Tibial nerve (tissue), 4 donors: ENCODE results near the gene GDPD5. TPM values are rescaled to one million over a fixed set of nuclear protein-coding genes. Genes with fewer than 3 reads are reported as not detected.

Experiments used
- DNase-seq, 2 donors: peaks; one replicate each; pipeline ENCODE4 v3.0.0-alpha.2; 2019; ENCODE audit warnings: low spot score in 2 of 2
- H3K27ac ChIP-seq, 4 donors: fragments of 200-600 bp; sonication (generic) in 3 of 4; one replicate each; pipeline ENCODE4 v1.5.1; 2017 to 2019; ENCODE audit warnings: mild to moderate bottlenecking in 1 of 4
- H3K27me3 ChIP-seq, 2 donors: fragments of 200-600 bp; sonication (generic) in 1 of 2; one replicate each; pipeline versions ENCODE4 v1.5.1 to v1.6.0; 2017 to 2019
- H3K36me3 ChIP-seq, 3 donors: fragments of 200-600 bp; sonication (generic); one replicate each; pipeline ENCODE4 v1.5.1; 2018 to 2019
- H3K4me1 ChIP-seq, 4 donors: fragments of 200-600 bp; sonication (generic) in 3 of 4; one replicate each; pipeline ENCODE4 v1.5.1; 2017 to 2019
- H3K4me3 ChIP-seq, 4 donors: fragments of 200-600 bp; sonication (generic) in 3 of 4; one replicate each; pipeline ENCODE4 v1.5.1; 2017 to 2019; ENCODE audit warnings: mild to moderate bottlenecking in 1 of 4, moderate library complexity in 1 of 4
- H3K9me3 ChIP-seq, 4 donors: fragments of 200-600 bp; sonication (generic) in 3 of 4; one replicate each; pipeline ENCODE4 v1.5.1; 2017 to 2019
- CTCF ChIP-seq, 5 experiments: fragments of 200-600 bp in 3 of 5; fragments of 450-650 bp in 2 of 5; sonication (generic) in 3 of 5; IDR thresholded peaks; one replicate each; pipeline ENCODE4 v1.5.1; 2016 to 2019; ENCODE audit warnings: antibody characterized with exemption in 5 of 5, mild to moderate bottlenecking in 3 of 5, moderate library complexity in 2 of 5
- EP300 ChIP-seq, 2 donors: sonication (generic); formaldehyde crosslinking; IDR thresholded peaks; one replicate each; pipeline ENCODE4 v1.6.1; 2017; ENCODE audit warnings: antibody characterized with exemption in 2 of 2, mild to moderate bottlenecking in 1 of 2
- POLR2A ChIP-seq, 2 donors: fragments of 450-650 bp; IDR thresholded peaks; one replicate each; pipeline ENCODE4 v1.6.1; 2017; ENCODE audit warnings: antibody characterized with exemption in 2 of 2, mild to moderate bottlenecking in 2 of 2, moderate library complexity in 2 of 2
- WGBS, 2 donors: methylation state at CpG; one replicate each; pipeline ENCODE4 v1.1.5; 2018; 5-methylcytosine and 5-hydroxymethylcytosine counted together
- total RNA-seq, 4 donors: library from RNA; depleted of rRNA; stranded (reverse); fragments of >200 nt; gene quantifications; one replicate each; pipeline ENCODE4 v1.1.0, GENCODE V29; 2016

Gene GDPD5
- total RNA-seq, 4 donors from 2014 or later: 92.2 to 122 (median 101) TPM

- DNase-seq: no peak
- H3K4me3 ChIP-seq: no peak overlapping the region
- no peaks in the 10 kb centered on the region for H3K27me3 ChIP-seq
- peaks cover 0 to 63% (median 17%) of the 10 kb centered on the region in 4 donors for H3K4me1 ChIP-seq
- H3K9me3 ChIP-seq: no peaks in the 10 kb centered on the region
- TF ChIP-seq EP300 (IDR thresholded peaks at IDR 0.05): no peak
- no peak for TF ChIP-seq CTCF (IDR thresholded peaks at IDR 0.05)
- TF ChIP-seq POLR2A (IDR thresholded peaks at IDR 0.05): no peak
- peak overlapping the region in 2 of 4 donors; percentile 3 to 5 for H3K27ac ChIP-seq
- WGBS, 2 donors: 46 to 61% methylated on average over 5 of the region's 5 CpGs
- H3K36me3 ChIP-seq: no peaks in the 10 kb centered on the region
Measured at GRCh38 chr11:75478783-75479596, 46.8 kb downstream of the GDPD5 start.

- TF ChIP-seq CTCF (IDR thresholded peaks at IDR 0.05): no peak
- no peak for TF ChIP-seq EP300 (IDR thresholded peaks at IDR 0.05)
- no peak for TF ChIP-seq POLR2A (IDR thresholded peaks at IDR 0.05)
Measured at GRCh38 chr11:75477614-75477935, 48.2 kb downstream of the GDPD5 start.

GRCh38 chr11:75476739-75477613 is 48.8 kb downstream of the GDPD5 start:
- Histone ChIP-seq H3K4me1 (peaks cover 0 to 56% (median 17%) of the 10 kb centered on the region in 4 donors), H3K9me3 (no peaks in the 10 kb centered on the region), H3K36me3 (no peaks in the 10 kb centered on the region), H3K27me3 (no peaks in the 10 kb centered on the region), H3K27ac (peak overlapping the region in 3 of 4 donors; percentile 52 to 76 (median 70)), H3K4me3 (no peak overlapping the region)
- TF ChIP-seq POLR2A (IDR thresholded peaks at IDR 0.05) (no peak), EP300 (IDR thresholded peaks at IDR 0.05) (no peak), CTCF (IDR thresholded peaks at IDR 0.05) (no peak)
- WGBS, 2 donors: 51% methylated on average over 5 to 10 of the region's 10 CpGs
- no peak for DNase-seq

More at GRCh38 chr11:75477614-75477935, 48.2 kb downstream of the GDPD5 start:
- no peak for DNase-seq
- no peaks in the 10 kb centered on the region for H3K36me3 ChIP-seq
- peak overlapping the region in 1 of 4 donors; percentile 70 for H3K27ac ChIP-seq
- no peaks in the 10 kb centered on the region for H3K9me3 ChIP-seq
- peaks cover 0 to 54% (median 17%) of the 10 kb centered on the region in 4 donors for H3K4me1 ChIP-seq
- 63 to 79% methylated on average over 2 to 5 of the region's 12 CpGs for WGBS, 2 donors
- no peaks in the 10 kb centered on the region for H3K27me3 ChIP-seq
- H3K4me3 ChIP-seq: no peak overlapping the region

GRCh38 chr11:75475767-75476650 is 49.7 kb downstream of the GDPD5 start:
- Histone ChIP-seq H3K4me1 (peaks cover 0 to 57% (median 17%) of the 10 kb centered on the region in 4 donors), H3K27ac (peak overlapping the region in 3 of 4 donors; percentile 52 to 76 (median 70)), H3K36me3 (no peaks in the 10 kb centered on the region), H3K27me3 (no peaks in the 10 kb centered on the region), H3K9me3 (no peaks in the 10 kb centered on the region), H3K4me3 (no peak overlapping the region)
- TF ChIP-seq EP300 (IDR thresholded peaks at IDR 0.05) (no peak), CTCF (IDR thresholded peaks at IDR 0.05) (no peak), POLR2A (IDR thresholded peaks at IDR 0.05) (no peak)
- 61 to 68% methylated on average over 7 to 9 of the region's 9 CpGs for WGBS, 2 donors
- DNase-seq: peak; percentile 49 to 59
